GM13977 (cell line): ENCODE measurements around the gene DNAH9.
A peak's percentile ranks its signal among the peaks of the same experiment; 100 is the strongest.

Source experiments
- DNase-seq: peaks from one replicate; pipeline ENCODE4 v3.0.0; 2012; ENCODE audit warnings: low spot score
- in situ Hi-C: fragments of 300-500 bp; cut with MboI; formaldehyde crosslinking; loops from one replicate; pipeline ENCODE4 v1.12.0; 2022; ENCODE audit warnings: low sequenced_read_pairs, low pct_unique_long_range_greater_than_20kb, mixed read lengths, inconsistent platforms; ENCODE audit not compliant: unreplicated experiment
- TF ChIP-seq, protein P1 (sequence below): IDR thresholded peaks from 2 replicates; pipeline ENCODE4 v1.5.1; 2012; ENCODE audit warnings: mild to moderate bottlenecking, control low read depth; ENCODE audit not compliant: insufficient read depth; ENCODE audit errors: extremely low read depth, missing control alignments

Gene DNAH9

GRCh38 chr17:11997147-11997971 lies 399.1 kb downstream of the DNAH9 start, which contains the start of gene ZNF18:
Gene ZNF18, minus strand, starts transcription at chr17:11997475. Its CDS starts 4,646 bp downstream, at chr17:11992829.
- in situ Hi-C loops: no loop called here
- TF ChIP-seq, protein P1, sequence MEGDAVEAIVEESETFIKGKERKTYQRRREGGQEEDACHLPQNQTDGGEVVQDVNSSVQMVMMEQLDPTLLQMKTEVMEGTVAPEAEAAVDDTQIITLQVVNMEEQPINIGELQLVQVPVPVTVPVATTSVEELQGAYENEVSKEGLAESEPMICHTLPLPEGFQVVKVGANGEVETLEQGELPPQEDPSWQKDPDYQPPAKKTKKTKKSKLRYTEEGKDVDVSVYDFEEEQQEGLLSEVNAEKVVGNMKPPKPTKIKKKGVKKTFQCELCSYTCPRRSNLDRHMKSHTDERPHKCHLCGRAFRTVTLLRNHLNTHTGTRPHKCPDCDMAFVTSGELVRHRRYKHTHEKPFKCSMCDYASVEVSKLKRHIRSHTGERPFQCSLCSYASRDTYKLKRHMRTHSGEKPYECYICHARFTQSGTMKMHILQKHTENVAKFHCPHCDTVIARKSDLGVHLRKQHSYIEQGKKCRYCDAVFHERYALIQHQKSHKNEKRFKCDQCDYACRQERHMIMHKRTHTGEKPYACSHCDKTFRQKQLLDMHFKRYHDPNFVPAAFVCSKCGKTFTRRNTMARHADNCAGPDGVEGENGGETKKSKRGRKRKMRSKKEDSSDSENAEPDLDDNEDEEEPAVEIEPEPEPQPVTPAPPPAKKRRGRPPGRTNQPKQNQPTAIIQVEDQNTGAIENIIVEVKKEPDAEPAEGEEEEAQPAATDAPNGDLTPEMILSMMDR: no peak
- peak; percentile 97 for DNase-seq

- in situ Hi-C loops: no loop called here
- DNase-seq: no peak
Measured at GRCh38 chr17:11997972-11998233, 399.6 kb downstream of the DNAH9 start.

GRCh38 chr17:11999696-12000095 lies 401.4 kb downstream of the DNAH9 start:
- in situ Hi-C loops: loop anchor here (25.0 kb wide), 1 partner anchor 1013 kb away; the partner anchor contains the start of gene ELAC2
- TF ChIP-seq, protein P1: no peak

More at GRCh38 chr17:11997972-11998233, 399.6 kb downstream of the DNAH9 start:
- TF ChIP-seq, protein P1: no peak

GRCh38 chr17:12007466-12007865 lies 409.2 kb downstream of the DNAH9 start:
- TF ChIP-seq, protein P1: no peak
- DNase-seq: no peak
- in situ Hi-C loops: loop anchor here (25.0 kb wide), 1 partner anchor 1005 kb away; the partner anchor contains the start of gene ELAC2

More at GRCh38 chr17:11999696-12000095, 401.4 kb downstream of the DNAH9 start:
- no peak for DNase-seq
